ENCODE data around the gene GXYLT1. TPM values are rescaled to one million over a fixed set of nuclear protein-coding genes. Genes with fewer than 3 reads are reported as not detected.
"Not testable (repeated sequence)": the region's sequence is repeated elsewhere in the genome, so short reads cannot be mapped to it uniquely, and the experiment has no call there.

GXYLT1 gene
- total RNA-seq = 10 to 100 TPM in 1 of 4 donors, 1 to 10 TPM in 3; 5.6 to 10.9 (median 9.9) TPM

GRCh38 chr12:42144408-42145196 lies at the start of gene GXYLT1:
GXYLT1 (minus strand) TSS chr12:42144874; CDS start chr12:42144646, 228 bp downstream.
- Histone ChIP-seq H3K27ac (peak within 1 kb of the TSS; percentile 85), H3K9me3 (no peaks in the 10 kb centered on the region), H3K4me3 (peak within 1 kb of the TSS; percentile 77), H3K36me3 (no peaks in the 10 kb centered on the region), H3K27me3 (no peaks in the 10 kb centered on the region), H3K4me1 (peaks cover 30% of the 10 kb centered on the region)
- TF ChIP-seq POLR2AphosphoS5 (IDR thresholded peaks at IDR 0.05) = no peak
- no peak for TF ChIP-seq EP300 (IDR thresholded peaks at IDR 0.05)
- TF ChIP-seq CTCF (IDR thresholded peaks at IDR 0.05) = no peak
- TF ChIP-seq POLR2A (IDR thresholded peaks at IDR 0.05) = peak in 1 of 2 donors; percentile 48
- WGBS = 0% methylated on average over 9 of the region's 106 CpGs
- peak; percentile 93 for DNase-seq (ENCODE audit: low spot score in 2 of 2)

GRCh38 chr12:42192686-42193085 lies 48.0 kb upstream of the GXYLT1 start:
- DNase-seq (ENCODE audit: low spot score in 2 of 2) = no peak
- H3K4me3 ChIP-seq = no peak overlapping the region
- WGBS = 98% methylated on average over 6 of the region's 6 CpGs
- peaks cover 3% of the 10 kb centered on the region for H3K4me1 ChIP-seq
- H3K27me3 ChIP-seq = no peaks in the 10 kb centered on the region
- H3K27ac ChIP-seq = no peak overlapping the region
- H3K36me3 ChIP-seq = peaks cover 16% of the 10 kb centered on the region
- no peak for TF ChIP-seq CTCF (IDR thresholded peaks at IDR 0.05)
- no peak for TF ChIP-seq EP300 (IDR thresholded peaks at IDR 0.05)
- TF ChIP-seq POLR2A (IDR thresholded peaks at IDR 0.05) = no peak
- TF ChIP-seq POLR2AphosphoS5 (IDR thresholded peaks at IDR 0.05) = no peak
- no peaks in the 10 kb centered on the region for H3K9me3 ChIP-seq

GRCh38 chr12:42192258-42192657 lies 47.6 kb upstream of the GXYLT1 start:
- Histone ChIP-seq H3K36me3 (peaks cover 15% of the 10 kb centered on the region), H3K4me1 (peaks cover 4% of the 10 kb centered on the region), H3K4me3 (no peak overlapping the region), H3K27me3 (no peaks in the 10 kb centered on the region), H3K9me3 (no peaks in the 10 kb centered on the region), H3K27ac (no peak overlapping the region)
- TF ChIP-seq POLR2A (IDR thresholded peaks at IDR 0.05) (no peak), EP300 (IDR thresholded peaks at IDR 0.05) (no peak), POLR2AphosphoS5 (IDR thresholded peaks at IDR 0.05) (no peak)
- no peak for DNase-seq (ENCODE audit: low spot score in 2 of 2)
- WGBS = 86% methylated on average over 1 of the region's 1 CpG

- DNase-seq (ENCODE audit: low spot score in 2 of 2) = no peak
- Histone ChIP-seq H3K9me3 (no peaks in the 10 kb centered on the region), H3K4me1 (peaks cover 4% of the 10 kb centered on the region), H3K27me3 (no peaks in the 10 kb centered on the region), H3K4me3 (no peak overlapping the region), H3K36me3 (peaks cover 11% of the 10 kb centered on the region), H3K27ac (no peak overlapping the region)
- no peak for TF ChIP-seq POLR2AphosphoS5 (IDR thresholded peaks at IDR 0.05)
- no peak for TF ChIP-seq POLR2A (IDR thresholded peaks at IDR 0.05)
- no peak for TF ChIP-seq CTCF (IDR thresholded peaks at IDR 0.05)
- no peak for TF ChIP-seq EP300 (IDR thresholded peaks at IDR 0.05)
Observed at GRCh38 chr12:42190376-42190775, 45.7 kb upstream of the GXYLT1 start.

GRCh38 chr12:42188275-42188674 lies 43.6 kb upstream of the GXYLT1 start:
- WGBS = 86% methylated on average over 3 of the region's 3 CpGs
- not testable (repeated sequence) for H3K36me3 ChIP-seq; DNase-seq (ENCODE audit: low spot score in 2 of 2); H3K27ac ChIP-seq; H3K27me3 ChIP-seq; H3K4me3 ChIP-seq; H3K9me3 ChIP-seq; H3K4me1 ChIP-seq

GRCh38 chr12:42187799-42188198 lies 43.1 kb upstream of the GXYLT1 start:
- peaks cover 2% of the 10 kb centered on the region for H3K36me3 ChIP-seq
- H3K27ac ChIP-seq = no peak overlapping the region
- TF ChIP-seq CTCF (IDR thresholded peaks at IDR 0.05) (no peak), POLR2AphosphoS5 (IDR thresholded peaks at IDR 0.05) (no peak), EP300 (IDR thresholded peaks at IDR 0.05) (no peak), POLR2A (IDR thresholded peaks at IDR 0.05) (no peak)
- no peak overlapping the region for H3K4me3 ChIP-seq
- 34% methylated on average over 2 of the region's 2 CpGs for WGBS
- no peak for DNase-seq (ENCODE audit: low spot score in 2 of 2)
- H3K9me3 ChIP-seq = no peaks in the 10 kb centered on the region
- peaks cover 4% of the 10 kb centered on the region for H3K4me1 ChIP-seq
- no peaks in the 10 kb centered on the region for H3K27me3 ChIP-seq
